HCT116 (cell line): ENCODE data around the gene PLVAP. TPM values are rescaled to one million over a fixed set of nuclear protein-coding genes. Genes with fewer than 3 reads are reported as not detected.

Experiments
- ATAC-seq: fragments of 200-7000 bp; cut with Tn5 transposase; 2 replicates; pipeline ENCODE4 v1.9.1; 2020; ENCODE audit warnings: mild to moderate bottlenecking, moderate library complexity
- BruUV-seq: library from RNA; stranded (reverse); fragments of 400-500 nt; replicated peaks from 2 replicates; lab custom pipeline; 2021; lab: Mats Ljungman, UMichigan
- CTCF ChIA-PET: fragments of 300-600 bp; sonication (Branson Sonifier 250); formaldehyde crosslinking; loops from one replicate; lab custom pipeline; 2021; ENCODE audit warnings: antibody characterized with exemption; lab: Charles Lee
- POLR2A ChIA-PET: fragments of 300-600, 350-600 bp; sonication (Branson Sonifier 250); formaldehyde crosslinking; loops from one replicate; lab custom pipeline; 2021; ENCODE audit warnings: antibody characterized with exemption; lab: Charles Lee
- RAD21 ChIA-PET, 2 experiments: fragments of 300-600 bp; sonication (Branson Sonifier 250); formaldehyde crosslinking; loops; one replicate each; lab custom pipeline; 2023; ENCODE audit warnings: low total read pairs in 2 of 2; ENCODE audit not compliant: uncharacterized antibody in 2 of 2, unreplicated experiment in 2 of 2, low non-redundant PET in 1 of 2; lab: Charles Lee
- DNase-seq: peaks from one replicate; pipeline ENCODE4 v3.0.0-alpha.2; 2010; ENCODE audit warnings: low read depth, low spot score
- H2AFZ ChIP-seq: fragments of 200-600 bp; shearing (Covaris generic), sonication (generic); 2 replicates; pipeline ENCODE4 v1.6.1; 2017; ENCODE audit warnings: low read depth, mixed run types, mixed read lengths, antibody characterized with exemption, low read length; ENCODE audit not compliant: poor library complexity, severe bottlenecking
- H3K27ac ChIP-seq: 2 replicates; pipeline ENCODE4 v1.5.1; 2012; ENCODE audit warnings: low read depth, low read length
- H3K27me3 ChIP-seq: fragments of 200-600 bp; sonication (generic); 2 replicates; pipeline ENCODE4 v1.6.1; 2016; ENCODE audit warnings: mixed run types, low read length, mixed read lengths; ENCODE audit not compliant: insufficient read depth
- H3K36me3 ChIP-seq, 2 experiments: fragments of 200-500 bp in 1 of 2; fragments of 200-600 bp in 1 of 2; sonication (Bioruptor generic) in 1 of 2; sonication (generic) in 1 of 2; 2 replicates each; pipeline versions ENCODE4 v1.5.1 to v1.6.1; 2014 to 2016; ENCODE audit warnings: low read length in 2 of 2, inconsistent platforms in 1 of 2, mixed read lengths in 1 of 2, mixed run types in 1 of 2; ENCODE audit not compliant: insufficient read depth in 2 of 2, control insufficient read depth in 1 of 2
- H3K4me1 ChIP-seq, 2 experiments: fragments of 200-600 bp in 1 of 2; sonication (generic) in 1 of 2; 2 replicates each; pipeline versions ENCODE4 v1.5.1 to v1.6.1; 2012 to 2017; ENCODE audit warnings: low read length in 2 of 2, inconsistent platforms in 1 of 2, mild to moderate bottlenecking in 1 of 2, mixed read lengths in 1 of 2, mixed run types in 1 of 2, moderate library complexity in 1 of 2; ENCODE audit not compliant: insufficient read depth in 2 of 2, control insufficient read depth in 1 of 2
- H3K4me2 ChIP-seq: fragments of 200-600 bp; sonication (generic); 2 replicates; pipeline ENCODE4 v1.6.1; 2017; ENCODE audit warnings: mixed run types, low read length, mixed read lengths
- H3K4me3 ChIP-seq, 2 experiments: fragments of 200-600 bp in 1 of 2; sonication (generic) in 1 of 2; replicated peaks in 1 of 2; 2 replicates each; pipeline ENCODE4 v1.5.1; 2011 to 2016; ENCODE audit warnings: low read length in 2 of 2, control low read depth in 1 of 2, low read depth in 1 of 2, mild to moderate bottlenecking in 1 of 2, mixed read lengths in 1 of 2, mixed run types in 1 of 2
- H3K79me2 ChIP-seq: fragments of 200-600 bp; sonication (generic); 2 replicates; pipeline ENCODE4 v1.6.1; 2017; ENCODE audit warnings: mild to moderate bottlenecking, mixed run types, low read length, moderate library complexity, mixed read lengths; ENCODE audit not compliant: insufficient read depth
- H3K9ac ChIP-seq: fragments of 200-600 bp; sonication (generic); 2 replicates; pipeline ENCODE4 v1.6.1; 2016; ENCODE audit warnings: low read length, mixed read lengths
- H3K9me2 ChIP-seq: fragments of 200-600 bp; sonication (generic), shearing (Covaris generic); 2 replicates; pipeline ENCODE4 v1.6.1; 2017; ENCODE audit warnings: mixed run types, mild to moderate bottlenecking, moderate library complexity; ENCODE audit not compliant: insufficient read depth
- H3K9me3 ChIP-seq, 2 experiments: fragments of 200-500 bp in 1 of 2; fragments of 200-600 bp in 1 of 2; sonication (Bioruptor generic) in 1 of 2; sonication (generic) in 1 of 2; 2 replicates each; pipeline ENCODE4 v1.6.1; 2014 to 2017; ENCODE audit warnings: low read length in 2 of 2, mixed read lengths in 2 of 2, inconsistent platforms in 1 of 2, low read depth in 1 of 2, mild to moderate bottlenecking in 1 of 2, mixed run types in 1 of 2, moderate library complexity in 1 of 2; ENCODE audit not compliant: control insufficient read depth in 1 of 2, insufficient read depth in 1 of 2
- H4K20me1 ChIP-seq: fragments of 200-600 bp; sonication (generic), shearing (Covaris generic); 2 replicates; pipeline ENCODE4 v1.6.1; 2017; ENCODE audit warnings: mixed run types, mild to moderate bottlenecking, moderate library complexity; ENCODE audit not compliant: insufficient read depth
- CEBPB ChIP-seq: IDR thresholded peaks from 2 replicates; pipeline ENCODE4 v1.6.1; 2012; ENCODE audit warnings: low read depth
- EGR1 ChIP-seq: IDR thresholded peaks from 2 replicates; pipeline ENCODE4 v1.6.1; 2012; ENCODE audit warnings: low read depth
- REST ChIP-seq: IDR thresholded peaks from 2 replicates; pipeline ENCODE4 v1.6.1; 2012; ENCODE audit warnings: low read depth
- SIN3A ChIP-seq: IDR thresholded peaks from 2 replicates; pipeline ENCODE4 v1.6.1; 2012; ENCODE audit warnings: low read depth
- ZNF274 ChIP-seq: fragments of 200-500 bp; sonication (Bioruptor generic); IDR thresholded peaks from 2 replicates; pipeline ENCODE4 v1.6.1; 2014; ENCODE audit warnings: mild to moderate bottlenecking, low read depth, low read length, inconsistent platforms
- intact Hi-C: fragments of 100-400 bp; cut with micrococcal nuclease; formaldehyde crosslinking; loops from 2 replicates; pipeline ENCODE4 v1.10.0; 2022
- total RNA-seq: library from RNA; stranded (reverse); gene quantifications from one replicate; pipeline ENCODE4 v1.2.1, GENCODE V29; 2021; ENCODE audit not compliant: unreplicated experiment

Gene PLVAP
- total RNA-seq, 1 experiment from 2014 or later = 0.47 TPM

- no peak overlapping the region for H2AFZ ChIP-seq
- intact Hi-C loops = no loop called here
- no peak for DNase-seq
Measured at GRCh38 chr19:17328517-17329365, 48.4 kb downstream of the PLVAP start.

More at GRCh38 chr19:17328517-17329365, 48.4 kb downstream of the PLVAP start:
- peak overlapping the region; percentile 90 for H3K27ac ChIP-seq
- no peaks in the 10 kb centered on the region for H3K79me2 ChIP-seq
- BruUV-seq = no TSS peak
- peaks cover 16 to 34% of the 10 kb centered on the region in 2 experiments for H3K4me1 ChIP-seq
- peak overlapping the region; percentile 67 for H3K9ac ChIP-seq
- no peak for ATAC-seq
- H3K9me3 ChIP-seq = no peaks in the 10 kb centered on the region
- peak overlapping the region; percentile 86 for H3K4me2 ChIP-seq
- ChIA-PET CTCF (interaction anchor here (0.6 to 3.0 kb wide), 3 partner anchors 7 to 263 kb away, joined by 4 to 12 read pairs (median 4); no protein-coding TSS in a partner anchor), POLR2A (interaction anchor here (0.6 to 2.8 kb wide), 5 partner anchors 10 to 71 kb away, joined by 3 to 9 read pairs (median 6); partner anchors contain the start of gene DDA1), RAD21 (no interaction called here)
- no peaks in the 10 kb centered on the region for H3K36me3 ChIP-seq
- H3K4me3 ChIP-seq = peak overlapping the region; percentile 50 to 65
- no peaks in the 10 kb centered on the region for H3K9me2 ChIP-seq
- TF ChIP-seq ZNF274 (no peak), CEBPB (no peak), REST (no peak), EGR1 (no peak), SIN3A (no peak)
- no peaks in the 10 kb centered on the region for H3K27me3 ChIP-seq
- no peaks in the 10 kb centered on the region for H4K20me1 ChIP-seq
